HEK293 (cell line): ENCODE results near the gene TTC31.
A peak's percentile ranks its signal among the peaks of the same experiment; 100 is the strongest.

Experiments
- EGR2 ChIP-seq: fragments of 450-650 bp; formaldehyde crosslinking; IDR thresholded peaks from 2 replicates; pipeline ENCODE4 v1.5.1; 2016; ENCODE audit warnings: low read depth, missing biosample characterization, missing genetic modification characterization
- GLI4 ChIP-seq: fragments of 450-650 bp; formaldehyde crosslinking; IDR thresholded peaks from 2 replicates; pipeline ENCODE4 v1.5.1; 2016; ENCODE audit warnings: missing biosample characterization, missing genetic modification characterization
- KLF1 ChIP-seq: fragments of 450-650 bp; formaldehyde crosslinking; IDR thresholded peaks from 2 replicates; pipeline ENCODE4 v1.5.1; 2016; ENCODE audit warnings: missing biosample characterization, missing genetic modification characterization
- SCRT2 ChIP-seq: fragments of 450-650 bp; formaldehyde crosslinking; IDR thresholded peaks from 2 replicates; pipeline ENCODE4 v1.5.1; 2016; ENCODE audit warnings: missing biosample characterization, missing genetic modification characterization
- ZBTB20 ChIP-seq: fragments of 450-650 bp; formaldehyde crosslinking; IDR thresholded peaks from 2 replicates; pipeline ENCODE4 v1.5.1; 2016; ENCODE audit warnings: missing biosample characterization, missing genetic modification characterization
- ZFP37 ChIP-seq: fragments of 450-650 bp; formaldehyde crosslinking; IDR thresholded peaks from 2 replicates; pipeline ENCODE4 v1.5.1; 2016; ENCODE audit warnings: missing biosample characterization, missing genetic modification characterization
- ZNF114 ChIP-seq: fragments of 450-650 bp; formaldehyde crosslinking; IDR thresholded peaks from 2 replicates; pipeline ENCODE4 v1.5.0; 2017; ENCODE audit warnings: missing biosample characterization, missing genetic modification characterization
- ZNF132 ChIP-seq: fragments of 450-650 bp; formaldehyde crosslinking; IDR thresholded peaks from 2 replicates; pipeline ENCODE4 v1.5.1; 2017; ENCODE audit warnings: missing biosample characterization, missing genetic modification characterization, borderline replicate concordance
- ZNF138 ChIP-seq: fragments of 450-650 bp; formaldehyde crosslinking; IDR thresholded peaks from 2 replicates; pipeline ENCODE4 v1.5.1; 2016; ENCODE audit warnings: missing biosample characterization, missing genetic modification characterization, borderline replicate concordance
- ZNF2 ChIP-seq: fragments of 450-650 bp; formaldehyde crosslinking; IDR thresholded peaks from 2 replicates; pipeline ENCODE4 v1.5.1; 2016; ENCODE audit warnings: missing biosample characterization, missing genetic modification characterization
- ZNF248 ChIP-seq: fragments of 450-650 bp; formaldehyde crosslinking; IDR thresholded peaks from 2 replicates; pipeline ENCODE4 v1.5.1; 2017; ENCODE audit warnings: missing biosample characterization, missing genetic modification characterization
- ZNF341 ChIP-seq: fragments of 450-650 bp; formaldehyde crosslinking; IDR thresholded peaks from 2 replicates; pipeline ENCODE4; 2016; ENCODE audit warnings: low read depth, missing biosample characterization, missing genetic modification characterization
- ZNF350 ChIP-seq: fragments of 450-650 bp; formaldehyde crosslinking; IDR thresholded peaks from 2 replicates; pipeline ENCODE4 v1.5.0; 2017; ENCODE audit warnings: missing biosample characterization, mild to moderate bottlenecking, missing genetic modification characterization
- ZNF404 ChIP-seq: fragments of 450-650 bp; formaldehyde crosslinking; IDR thresholded peaks from 2 replicates; pipeline ENCODE4 v1.5.1; 2017; ENCODE audit warnings: missing biosample characterization, missing genetic modification characterization
- ZNF555 ChIP-seq: fragments of 450-650 bp; formaldehyde crosslinking; conservative IDR thresholded peaks from 2 replicates; pipeline ENCODE4 v1.5.1; 2017; ENCODE audit warnings: missing biosample characterization, mild to moderate bottlenecking, missing genetic modification characterization, inconsistent platforms
- ZNF558 ChIP-seq: fragments of 450-650 bp; formaldehyde crosslinking; IDR thresholded peaks from 2 replicates; pipeline ENCODE4 v1.5.1; 2016; ENCODE audit warnings: missing biosample characterization, missing genetic modification characterization
- ZNF560 ChIP-seq: fragments of 450-650 bp; formaldehyde crosslinking; IDR thresholded peaks from 2 replicates; pipeline ENCODE4 v1.5.1; 2017; ENCODE audit warnings: missing biosample characterization, missing genetic modification characterization, borderline replicate concordance
- ZNF561 ChIP-seq: fragments of 450-650 bp; IDR thresholded peaks from 2 replicates; pipeline ENCODE4 v1.5.1; 2018; ENCODE audit warnings: missing biosample characterization, missing genetic modification characterization, borderline replicate concordance
- ZNF626 ChIP-seq: fragments of 450-650 bp; sonication (Bioruptor Pico); formaldehyde crosslinking; IDR thresholded peaks from 2 replicates; pipeline ENCODE4 v1.5.1; 2018; ENCODE audit warnings: missing biosample characterization, missing genetic modification characterization, inconsistent platforms
- ZNF629 ChIP-seq: fragments of 450-650 bp; formaldehyde crosslinking; IDR thresholded peaks from 2 replicates; pipeline ENCODE4 v1.5.1; 2017; ENCODE audit warnings: missing biosample characterization, missing genetic modification characterization
- ZNF768 ChIP-seq: fragments of 450-650 bp; formaldehyde crosslinking; IDR thresholded peaks from 2 replicates; pipeline ENCODE4 v1.5.1; 2018; ENCODE audit warnings: missing biosample characterization, mild to moderate bottlenecking, missing genetic modification characterization
- TF ChIP-seq, protein P1 (sequence below): fragments of 450-650 bp; formaldehyde crosslinking; IDR thresholded peaks from 2 replicates; pipeline ENCODE4 v1.5.1; 2017; ENCODE audit warnings: missing biosample characterization, missing genetic modification characterization
- TF ChIP-seq, protein P2 (sequence below): fragments of 450-650 bp; formaldehyde crosslinking; IDR thresholded peaks from 2 replicates; pipeline ENCODE4 v1.5.1; 2017; ENCODE audit warnings: missing biosample characterization, missing genetic modification characterization
- TF ChIP-seq, protein P3 (sequence below): fragments of 450-650 bp; formaldehyde crosslinking; IDR thresholded peaks from 2 replicates; pipeline ENCODE4 v1.5.1; 2017; ENCODE audit warnings: missing biosample characterization, mild to moderate bottlenecking, missing genetic modification characterization, moderate library complexity
- TF ChIP-seq, protein P4 (sequence below): fragments of 450-650 bp; formaldehyde crosslinking; conservative IDR thresholded peaks from 2 replicates; pipeline ENCODE4 v1.5.1; 2016; ENCODE audit warnings: low read depth, missing biosample characterization, missing genetic modification characterization
- TF ChIP-seq, protein P5 (sequence below): fragments of 450-650 bp; formaldehyde crosslinking; IDR thresholded peaks from 2 replicates; pipeline ENCODE4 v1.5.1; 2016; ENCODE audit warnings: missing biosample characterization, missing genetic modification characterization
- TF ChIP-seq, protein P6 (sequence below): fragments of 450-650 bp; formaldehyde crosslinking; IDR thresholded peaks from 2 replicates; pipeline ENCODE4 v1.5.1; 2016; ENCODE audit warnings: missing biosample characterization, missing genetic modification characterization

Gene TTC31

DNA sequence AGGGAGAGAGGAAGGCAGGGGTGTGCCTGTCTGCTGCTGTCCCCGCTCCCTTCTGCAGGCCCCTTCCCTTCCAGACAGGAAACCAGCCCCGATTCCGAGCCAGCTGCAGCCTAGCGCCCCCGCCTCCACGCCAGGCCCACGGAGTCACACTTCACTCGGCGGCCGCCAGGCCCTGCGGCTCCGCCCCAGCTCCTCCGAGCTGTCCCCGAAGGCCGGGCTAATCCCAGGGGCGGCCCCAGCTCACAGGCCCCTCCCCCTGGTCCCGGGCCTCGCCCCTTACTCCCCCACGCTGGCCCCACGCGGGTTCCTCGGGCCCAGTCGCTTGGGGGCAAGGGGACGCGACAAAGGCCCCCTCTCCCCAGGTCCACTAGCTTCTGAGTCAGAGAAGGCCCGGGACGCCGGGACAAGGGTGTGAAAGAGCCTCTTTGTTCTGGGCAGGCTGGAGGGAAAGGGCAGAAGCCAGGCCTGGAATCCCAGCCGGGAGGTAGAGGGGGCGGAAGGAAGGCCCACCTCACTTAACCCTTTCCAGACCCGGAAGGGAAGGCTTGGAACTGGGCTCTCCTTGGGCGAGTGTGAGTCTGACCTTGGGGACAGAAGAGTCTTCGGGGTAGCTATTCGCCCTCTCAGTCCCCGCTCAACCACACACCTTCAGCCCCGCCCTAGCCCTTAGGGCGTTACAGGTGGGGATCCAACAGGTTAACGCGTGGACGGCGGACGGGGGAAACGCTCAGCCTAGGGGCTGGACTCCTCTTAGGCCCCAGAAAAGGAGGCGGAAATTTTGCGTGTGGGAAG is 42.3 kb upstream of the TTC31 start (continued):
- TF ChIP-seq ZNF629 (tag by site-specific recombination), result peak; percentile 31; the same call in 1 of the 2 replicates
- TF ChIP-seq EGR2 (tag by site-specific recombination), result peak; percentile 80
- TF ChIP-seq ZNF341, result peak; percentile 33; the same call in 1 of the 2 replicates
- TF ChIP-seq ZNF560 (tag by site-specific recombination), result no peak
- no peak for TF ChIP-seq ZNF350
- TF ChIP-seq ZNF114 (tag by site-specific recombination), result no peak
- no peak for TF ChIP-seq ZNF555 (tag by site-specific recombination)
- TF ChIP-seq ZNF558 (tag by site-specific recombination), result no peak
- no peak for TF ChIP-seq ZNF768 (tag by site-specific recombination)
- TF ChIP-seq, protein P1, sequence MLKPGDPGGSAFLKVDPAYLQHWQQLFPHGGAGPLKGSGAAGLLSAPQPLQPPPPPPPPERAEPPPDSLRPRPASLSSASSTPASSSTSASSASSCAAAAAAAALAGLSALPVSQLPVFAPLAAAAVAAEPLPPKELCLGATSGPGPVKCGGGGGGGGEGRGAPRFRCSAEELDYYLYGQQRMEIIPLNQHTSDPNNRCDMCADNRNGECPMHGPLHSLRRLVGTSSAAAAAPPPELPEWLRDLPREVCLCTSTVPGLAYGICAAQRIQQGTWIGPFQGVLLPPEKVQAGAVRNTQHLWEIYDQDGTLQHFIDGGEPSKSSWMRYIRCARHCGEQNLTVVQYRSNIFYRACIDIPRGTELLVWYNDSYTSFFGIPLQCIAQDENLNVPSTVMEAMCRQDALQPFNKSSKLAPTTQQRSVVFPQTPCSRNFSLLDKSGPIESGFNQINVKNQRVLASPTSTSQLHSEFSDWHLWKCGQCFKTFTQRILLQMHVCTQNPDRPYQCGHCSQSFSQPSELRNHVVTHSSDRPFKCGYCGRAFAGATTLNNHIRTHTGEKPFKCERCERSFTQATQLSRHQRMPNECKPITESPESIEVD (tag by site-specific recombination), result no peak
- TF ChIP-seq ZFP37 (tag by site-specific recombination), result no peak
- TF ChIP-seq ZNF404, result no peak
- TF ChIP-seq, protein P2, sequence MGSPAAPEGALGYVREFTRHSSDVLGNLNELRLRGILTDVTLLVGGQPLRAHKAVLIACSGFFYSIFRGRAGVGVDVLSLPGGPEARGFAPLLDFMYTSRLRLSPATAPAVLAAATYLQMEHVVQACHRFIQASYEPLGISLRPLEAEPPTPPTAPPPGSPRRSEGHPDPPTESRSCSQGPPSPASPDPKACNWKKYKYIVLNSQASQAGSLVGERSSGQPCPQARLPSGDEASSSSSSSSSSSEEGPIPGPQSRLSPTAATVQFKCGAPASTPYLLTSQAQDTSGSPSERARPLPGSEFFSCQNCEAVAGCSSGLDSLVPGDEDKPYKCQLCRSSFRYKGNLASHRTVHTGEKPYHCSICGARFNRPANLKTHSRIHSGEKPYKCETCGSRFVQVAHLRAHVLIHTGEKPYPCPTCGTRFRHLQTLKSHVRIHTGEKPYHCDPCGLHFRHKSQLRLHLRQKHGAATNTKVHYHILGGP (tag by site-specific recombination), result no peak
- TF ChIP-seq SCRT2, result peak; percentile 100
- peak; percentile 49 for TF ChIP-seq KLF1 (tag by site-specific recombination)
- TF ChIP-seq, protein P3, sequence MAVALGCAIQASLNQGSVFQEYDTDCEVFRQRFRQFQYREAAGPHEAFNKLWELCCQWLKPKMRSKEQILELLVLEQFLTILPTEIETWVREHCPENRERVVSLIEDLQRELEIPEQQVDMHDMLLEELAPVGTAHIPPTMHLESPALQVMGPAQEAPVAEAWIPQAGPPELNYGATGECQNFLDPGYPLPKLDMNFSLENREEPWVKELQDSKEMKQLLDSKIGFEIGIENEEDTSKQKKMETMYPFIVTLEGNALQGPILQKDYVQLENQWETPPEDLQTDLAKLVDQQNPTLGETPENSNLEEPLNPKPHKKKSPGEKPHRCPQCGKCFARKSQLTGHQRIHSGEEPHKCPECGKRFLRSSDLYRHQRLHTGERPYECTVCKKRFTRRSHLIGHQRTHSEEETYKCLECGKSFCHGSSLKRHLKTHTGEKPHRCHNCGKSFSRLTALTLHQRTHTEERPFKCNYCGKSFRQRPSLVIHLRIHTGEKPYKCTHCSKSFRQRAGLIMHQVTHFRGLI (tag by site-specific recombination), result no peak
- TF ChIP-seq GLI4 (tag by site-specific recombination), result no peak
- TF ChIP-seq, protein P4, sequence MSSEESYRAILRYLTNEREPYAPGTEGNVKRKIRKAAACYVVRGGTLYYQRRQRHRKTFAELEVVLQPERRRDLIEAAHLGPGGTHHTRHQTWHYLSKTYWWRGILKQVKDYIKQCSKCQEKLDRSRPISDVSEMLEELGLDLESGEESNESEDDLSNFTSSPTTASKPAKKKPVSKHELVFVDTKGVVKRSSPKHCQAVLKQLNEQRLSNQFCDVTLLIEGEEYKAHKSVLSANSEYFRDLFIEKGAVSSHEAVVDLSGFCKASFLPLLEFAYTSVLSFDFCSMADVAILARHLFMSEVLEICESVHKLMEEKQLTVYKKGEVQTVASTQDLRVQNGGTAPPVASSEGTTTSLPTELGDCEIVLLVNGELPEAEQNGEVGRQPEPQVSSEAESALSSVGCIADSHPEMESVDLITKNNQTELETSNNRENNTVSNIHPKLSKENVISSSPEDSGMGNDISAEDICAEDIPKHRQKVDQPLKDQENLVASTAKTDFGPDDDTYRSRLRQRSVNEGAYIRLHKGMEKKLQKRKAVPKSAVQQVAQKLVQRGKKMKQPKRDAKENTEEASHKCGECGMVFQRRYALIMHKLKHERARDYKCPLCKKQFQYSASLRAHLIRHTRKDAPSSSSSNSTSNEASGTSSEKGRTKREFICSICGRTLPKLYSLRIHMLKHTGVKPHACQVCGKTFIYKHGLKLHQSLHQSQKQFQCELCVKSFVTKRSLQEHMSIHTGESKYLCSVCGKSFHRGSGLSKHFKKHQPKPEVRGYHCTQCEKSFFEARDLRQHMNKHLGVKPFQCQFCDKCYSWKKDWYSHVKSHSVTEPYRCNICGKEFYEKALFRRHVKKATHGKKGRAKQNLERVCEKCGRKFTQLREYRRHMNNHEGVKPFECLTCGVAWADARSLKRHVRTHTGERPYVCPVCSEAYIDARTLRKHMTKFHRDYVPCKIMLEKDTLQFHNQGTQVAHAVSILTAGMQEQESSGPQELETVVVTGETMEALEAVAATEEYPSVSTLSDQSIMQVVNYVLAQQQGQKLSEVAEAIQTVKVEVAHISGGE (tag by site-specific recombination), result peak; percentile 60
- TF ChIP-seq, protein P5, sequence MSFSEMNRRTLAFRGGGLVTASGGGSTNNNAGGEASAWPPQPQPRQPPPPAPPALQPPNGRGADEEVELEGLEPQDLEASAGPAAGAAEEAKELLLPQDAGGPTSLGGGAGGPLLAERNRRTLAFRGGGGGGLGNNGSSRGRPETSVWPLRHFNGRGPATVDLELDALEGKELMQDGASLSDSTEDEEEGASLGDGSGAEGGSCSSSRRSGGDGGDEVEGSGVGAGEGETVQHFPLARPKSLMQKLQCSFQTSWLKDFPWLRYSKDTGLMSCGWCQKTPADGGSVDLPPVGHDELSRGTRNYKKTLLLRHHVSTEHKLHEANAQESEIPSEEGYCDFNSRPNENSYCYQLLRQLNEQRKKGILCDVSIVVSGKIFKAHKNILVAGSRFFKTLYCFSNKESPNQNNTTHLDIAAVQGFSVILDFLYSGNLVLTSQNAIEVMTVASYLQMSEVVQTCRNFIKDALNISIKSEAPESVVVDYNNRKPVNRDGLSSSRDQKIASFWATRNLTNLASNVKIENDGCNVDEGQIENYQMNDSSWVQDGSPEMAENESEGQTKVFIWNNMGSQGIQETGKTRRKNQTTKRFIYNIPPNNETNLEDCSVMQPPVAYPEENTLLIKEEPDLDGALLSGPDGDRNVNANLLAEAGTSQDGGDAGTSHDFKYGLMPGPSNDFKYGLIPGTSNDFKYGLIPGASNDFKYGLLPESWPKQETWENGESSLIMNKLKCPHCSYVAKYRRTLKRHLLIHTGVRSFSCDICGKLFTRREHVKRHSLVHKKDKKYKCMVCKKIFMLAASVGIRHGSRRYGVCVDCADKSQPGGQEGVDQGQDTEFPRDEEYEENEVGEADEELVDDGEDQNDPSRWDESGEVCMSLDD (tag by site-specific recombination), result peak; percentile 83
- TF ChIP-seq, protein P6, sequence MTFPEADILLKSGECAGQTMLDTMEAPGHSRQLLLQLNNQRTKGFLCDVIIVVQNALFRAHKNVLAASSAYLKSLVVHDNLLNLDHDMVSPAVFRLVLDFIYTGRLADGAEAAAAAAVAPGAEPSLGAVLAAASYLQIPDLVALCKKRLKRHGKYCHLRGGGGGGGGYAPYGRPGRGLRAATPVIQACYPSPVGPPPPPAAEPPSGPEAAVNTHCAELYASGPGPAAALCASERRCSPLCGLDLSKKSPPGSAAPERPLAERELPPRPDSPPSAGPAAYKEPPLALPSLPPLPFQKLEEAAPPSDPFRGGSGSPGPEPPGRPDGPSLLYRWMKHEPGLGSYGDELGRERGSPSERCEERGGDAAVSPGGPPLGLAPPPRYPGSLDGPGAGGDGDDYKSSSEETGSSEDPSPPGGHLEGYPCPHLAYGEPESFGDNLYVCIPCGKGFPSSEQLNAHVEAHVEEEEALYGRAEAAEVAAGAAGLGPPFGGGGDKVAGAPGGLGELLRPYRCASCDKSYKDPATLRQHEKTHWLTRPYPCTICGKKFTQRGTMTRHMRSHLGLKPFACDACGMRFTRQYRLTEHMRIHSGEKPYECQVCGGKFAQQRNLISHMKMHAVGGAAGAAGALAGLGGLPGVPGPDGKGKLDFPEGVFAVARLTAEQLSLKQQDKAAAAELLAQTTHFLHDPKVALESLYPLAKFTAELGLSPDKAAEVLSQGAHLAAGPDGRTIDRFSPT (tag by site-specific recombination), result no peak
- no peak for TF ChIP-seq ZNF626 (tag by site-specific recombination)
- TF ChIP-seq ZBTB20 (tag by site-specific recombination), result peak; percentile 84
- TF ChIP-seq ZNF561 (tag by site-specific recombination), result peak; percentile 79; the same call in 1 of the 2 replicates
- no peak for TF ChIP-seq ZNF248 (tag by site-specific recombination)
- no peak for TF ChIP-seq ZNF132 (tag by site-specific recombination)
- TF ChIP-seq ZNF138 (tag by site-specific recombination), result no peak
- TF ChIP-seq ZNF2 (tag by site-specific recombination), result no peak
